GM12801 (cell line): Measurements from ENCODE around the gene PRDX2.

Experiments
- CTCF ChIP-seq: IDR thresholded peaks from one replicate; pipeline ENCODE4 v1.5.1; 2011; ENCODE audit warnings: control low read depth; ENCODE audit not compliant: insufficient read length; ENCODE audit errors: extremely low read depth

PRDX2 gene

GRCh38 chr19:12769689-12770088 is 31.9 kb downstream of the PRDX2 start:
- no peak for TF ChIP-seq CTCF

GRCh38 chr19:12767666-12768065 is 33.9 kb downstream of the PRDX2 start:
- TF ChIP-seq CTCF: no peak

GRCh38 chr19:12767150-12767549 is 34.5 kb downstream of the PRDX2 start:
- no peak for TF ChIP-seq CTCF

GRCh38 chr19:12766051-12766521 is 35.5 kb downstream of the PRDX2 start:
- no peak for TF ChIP-seq CTCF

GRCh38 chr19:12764698-12765097 is 36.9 kb downstream of the PRDX2 start:
- TF ChIP-seq CTCF: no peak

- TF ChIP-seq CTCF: no peak
Measured at GRCh38 chr19:12763100-12763499, 38.5 kb downstream of the PRDX2 start.

- no peak for TF ChIP-seq CTCF
Measured at GRCh38 chr19:12759686-12760085, 41.9 kb downstream of the PRDX2 start.
